ENCODE measurements around the gene SLC25A48.
A peak's percentile ranks its signal among the peaks of the same experiment; 100 is the strongest.

Gene SLC25A48

GRCh38 chr5:135890867-135891266 is 56.4 kb downstream of the SLC25A48 start:
- H3K36me3 ChIP-seq (ENCODE audit: control insufficient read depth, insufficient read depth, low read length), result no peaks in the 10 kb centered on the region
- H3K27me3 ChIP-seq (replicated peaks; ENCODE audit: control insufficient read depth, insufficient read depth, low read length), result peaks cover 3% of the 10 kb centered on the region; the same call in 1 of the 2 replicates
- no peak overlapping the region for H3K4me3 ChIP-seq (replicated peaks; ENCODE audit: low read depth, low read length)
- no peak for TF ChIP-seq CTCF (IDR thresholded peaks at IDR 0.05; ENCODE audit: insufficient read depth, low read length, poor library complexity, severe bottlenecking)
- no peak for DNase-seq (ENCODE audit: extremely low read depth, insufficient read length)

- H3K4me3 ChIP-seq (replicated peaks; ENCODE audit: low read depth, low read length), result no peak overlapping the region
- DNase-seq (ENCODE audit: extremely low read depth, insufficient read length), result no peak
- H3K27me3 ChIP-seq (replicated peaks; ENCODE audit: control insufficient read depth, insufficient read depth, low read length), result peaks cover 3% of the 10 kb centered on the region; the same call in 1 of the 2 replicates
- no peaks in the 10 kb centered on the region for H3K36me3 ChIP-seq (ENCODE audit: control insufficient read depth, insufficient read depth, low read length)
- no peak for TF ChIP-seq CTCF (IDR thresholded peaks at IDR 0.05; ENCODE audit: insufficient read depth, low read length, poor library complexity, severe bottlenecking)
Observed at GRCh38 chr5:135891268-135891667, 56.8 kb downstream of the SLC25A48 start.

GRCh38 chr5:135891791-135892190 is 57.3 kb downstream of the SLC25A48 start:
- DNase-seq (ENCODE audit: extremely low read depth, insufficient read length), result no peak
- peaks cover 3% of the 10 kb centered on the region; the same call in 1 of the 2 replicates for H3K27me3 ChIP-seq (replicated peaks; ENCODE audit: control insufficient read depth, insufficient read depth, low read length)
- H3K4me3 ChIP-seq (replicated peaks; ENCODE audit: low read depth, low read length), result no peak overlapping the region
- TF ChIP-seq CTCF (IDR thresholded peaks at IDR 0.05; ENCODE audit: insufficient read depth, low read length, poor library complexity, severe bottlenecking), result peak; percentile 11
- H3K36me3 ChIP-seq (ENCODE audit: control insufficient read depth, insufficient read depth, low read length), result no peaks in the 10 kb centered on the region

- Histone ChIP-seq H3K27me3 (replicated peaks; ENCODE audit: control insufficient read depth, insufficient read depth, low read length) (peaks cover 2% of the 10 kb centered on the region; the same call in 1 of the 2 replicates), H3K36me3 (ENCODE audit: control insufficient read depth, insufficient read depth, low read length) (no peaks in the 10 kb centered on the region), H3K4me3 (replicated peaks; ENCODE audit: low read depth, low read length) (no peak overlapping the region)
- no peak for TF ChIP-seq CTCF (IDR thresholded peaks at IDR 0.05; ENCODE audit: insufficient read depth, low read length, poor library complexity, severe bottlenecking)
- no peak for DNase-seq (ENCODE audit: extremely low read depth, insufficient read length)
Observed at GRCh38 chr5:135894276-135894675, 59.8 kb downstream of the SLC25A48 start.

- Histone ChIP-seq H3K4me3 (replicated peaks; ENCODE audit: low read depth, low read length) (no peak overlapping the region), H3K36me3 (ENCODE audit: control insufficient read depth, insufficient read depth, low read length) (no peaks in the 10 kb centered on the region), H3K27me3 (replicated peaks; ENCODE audit: control insufficient read depth, insufficient read depth, low read length) (peaks cover 2% of the 10 kb centered on the region; the same call in 1 of the 2 replicates)
- no peak for TF ChIP-seq CTCF (IDR thresholded peaks at IDR 0.05; ENCODE audit: insufficient read depth, low read length, poor library complexity, severe bottlenecking)
- DNase-seq (ENCODE audit: extremely low read depth, insufficient read length), result no peak
Observed at GRCh38 chr5:135894789-135895188, 60.3 kb downstream of the SLC25A48 start.

- no peak within 1 kb of the TSS for H3K4me3 ChIP-seq (replicated peaks; ENCODE audit: low read depth, low read length)
- H3K27me3 ChIP-seq (replicated peaks; ENCODE audit: control insufficient read depth, insufficient read depth, low read length), result peaks cover 2% of the 10 kb centered on the region; the same call in 1 of the 2 replicates
- no peak for TF ChIP-seq CTCF (IDR thresholded peaks at IDR 0.05; ENCODE audit: insufficient read depth, low read length, poor library complexity, severe bottlenecking)
- no peaks in the 10 kb centered on the region for H3K36me3 ChIP-seq (ENCODE audit: control insufficient read depth, insufficient read depth, low read length)
- DNase-seq (ENCODE audit: extremely low read depth, insufficient read length), result no peak
Observed at GRCh38 chr5:135895474-135896006, 61.1 kb downstream of the SLC25A48 start, which contains the start of gene IL9. TSS of gene IL9 (minus strand) at chr5:135895841. CDS start at chr5:135895816, 25 bp downstream.
